Astrocyte of the cerebellum (primary cell): ENCODE data around the gene ACTR6.

ENCODE experiments used
- DNase-seq: peaks from one replicate; pipeline ENCODE4 v3.0.0-alpha.2; 2011; ENCODE audit warnings: low read depth
- H3K4me3 ChIP-seq: 2 replicates; pipeline ENCODE4 v1.5.1; 2011; ENCODE audit warnings: mild to moderate bottlenecking, low read depth, low read length, moderate library complexity
- CTCF ChIP-seq: IDR thresholded peaks from 2 replicates; pipeline ENCODE4 v1.5.1; 2012; ENCODE audit warnings: low read length, low read depth, moderate library complexity, mild to moderate bottlenecking; ENCODE audit errors: missing control alignments
- in situ Hi-C: cut with HindIII; loops from 2 replicates; pipeline ENCODE4 v1.10.0; 2017; ENCODE audit warnings: low sequenced_read_pairs

ACTR6 gene

GRCh38 chr12:100207311-100207710 is 6.7 kb downstream of the ACTR6 start:
- in situ Hi-C loops = no loop called here
- DNase-seq = no peak
- no peak overlapping the region for H3K4me3 ChIP-seq
- TF ChIP-seq CTCF = no peak

- in situ Hi-C loops = no loop called here
- H3K4me3 ChIP-seq = no peak overlapping the region
- no peak for DNase-seq
- no peak for TF ChIP-seq CTCF
Measured at GRCh38 chr12:100208834-100209233, 8.2 kb downstream of the ACTR6 start.

GRCh38 chr12:100211698-100212097 is 11.1 kb downstream of the ACTR6 start:
- no peak for TF ChIP-seq CTCF
- no peak overlapping the region for H3K4me3 ChIP-seq
- in situ Hi-C loops = no loop called here
- no peak for DNase-seq

GRCh38 chr12:100213016-100213891 is 12.6 kb downstream of the ACTR6 start:
- H3K4me3 ChIP-seq = no peak overlapping the region
- in situ Hi-C loops = no loop called here
- TF ChIP-seq CTCF = no peak
- DNase-seq = no peak

- in situ Hi-C loops = no loop called here
- H3K4me3 ChIP-seq = no peak overlapping the region
- TF ChIP-seq CTCF = no peak
- no peak for DNase-seq
Measured at GRCh38 chr12:100214518-100214917, 13.9 kb downstream of the ACTR6 start.

- in situ Hi-C loops = no loop called here
- no peak overlapping the region for H3K4me3 ChIP-seq
- no peak for DNase-seq
- no peak for TF ChIP-seq CTCF
Measured at GRCh38 chr12:100215209-100215608, 14.6 kb downstream of the ACTR6 start.
